Stimulated activated CD4-positive, alpha-beta T cell treated with anti-CD3 and anti-CD28 coated beads, Interleukin-1b, Interleukin-23, amount 100 ng/mL, for 4 hours (primary cell): ENCODE results near the gene MTMR3.

Experiments
- DNase-seq, 2 donors: peaks; one replicate each; pipeline ENCODE4 v3.0.0-alpha.2; 2020; ENCODE audit warnings: low read depth in 2 of 2

Gene MTMR3

GRCh38 chr22:29914991-29915533, 32.1 kb downstream of the MTMR3 start:
- no peak for DNase-seq

GRCh38 chr22:29916007-29916544, 33.1 kb downstream of the MTMR3 start:
- no peak for DNase-seq

- no peak for DNase-seq
These were observed 34.3 kb downstream of the MTMR3 start for GRCh38 chr22:29917052-29917902.

GRCh38 chr22:29925402-29925801, 42.4 kb downstream of the MTMR3 start:
- no peak for DNase-seq

- DNase-seq: no peak
These were observed 43.1 kb downstream of the MTMR3 start for GRCh38 chr22:29926057-29926456.

GRCh38 chr22:29932136-29932535, 49.2 kb downstream of the MTMR3 start:
- no peak for DNase-seq

- no peak for DNase-seq
These were observed 50.6 kb downstream of the MTMR3 start for GRCh38 chr22:29933619-29934018.

- DNase-seq: no peak
These were observed 51.6 kb downstream of the MTMR3 start for GRCh38 chr22:29934596-29934995.

- DNase-seq: no peak
These were observed 53.2 kb downstream of the MTMR3 start for GRCh38 chr22:29936186-29936585.

GRCh38 chr22:29937940-29938693, 55.1 kb downstream of the MTMR3 start:
- no peak for DNase-seq

GRCh38 chr22:29940526-29940925, 57.6 kb downstream of the MTMR3 start:
- DNase-seq: no peak

- DNase-seq: no peak
These were observed 61.4 kb downstream of the MTMR3 start for GRCh38 chr22:29944339-29944738.

GRCh38 chr22:29945435-29945834, 62.5 kb downstream of the MTMR3 start:
- DNase-seq: no peak

- no peak for DNase-seq
These were observed 63.2 kb downstream of the MTMR3 start for GRCh38 chr22:29946220-29946619.

GRCh38 chr22:29947410-29948384, 64.7 kb downstream of the MTMR3 start:
- no peak for DNase-seq

GRCh38 chr22:29948385-29948769, 65.4 kb downstream of the MTMR3 start:
- DNase-seq: no peak

- DNase-seq: no peak
These were observed 66.9 kb downstream of the MTMR3 start for GRCh38 chr22:29949872-29950271.

GRCh38 chr22:29951791-29952413, 68.9 kb downstream of the MTMR3 start:
- DNase-seq: peak in 1 of 2 donors; percentile 0

GRCh38 chr22:29954203-29954855, 71.4 kb downstream of the MTMR3 start:
- DNase-seq: no peak

- DNase-seq: no peak
These were observed 73.7 kb downstream of the MTMR3 start for GRCh38 chr22:29956680-29957079.
